Measurements from ENCODE around the gene DPEP2NB.
"Not testable (repeated sequence)": the region's sequence is repeated elsewhere in the genome, so short reads cannot be mapped to it uniquely, and the experiment has no call there.

The DPEP2NB gene

DNA sequence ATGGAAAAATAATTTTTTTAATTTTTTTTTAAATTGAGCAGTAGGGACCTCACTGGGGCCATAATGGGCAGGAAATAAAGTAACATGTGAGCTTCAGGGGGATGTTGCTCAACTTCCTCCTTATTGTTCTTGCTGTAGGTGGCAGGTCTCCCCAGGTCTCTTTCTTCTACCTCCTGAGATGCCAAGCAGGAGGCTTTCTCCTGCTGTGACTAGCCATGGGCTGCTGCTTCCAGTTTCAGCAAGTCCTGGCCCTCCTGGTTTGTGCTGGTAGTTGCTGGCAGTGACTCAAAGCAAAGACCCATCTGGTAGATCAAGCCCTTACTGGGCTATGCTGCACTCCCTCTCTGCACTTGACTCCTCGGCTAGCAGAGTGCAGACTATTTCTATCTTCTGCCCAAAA lies 2.3 kb downstream of the DPEP2NB start:
- no peak for FAIRE-seq
- DNase-seq (ENCODE audit: insufficient read length, low spot score), result no peak
- TF ChIP-seq, protein P1, sequence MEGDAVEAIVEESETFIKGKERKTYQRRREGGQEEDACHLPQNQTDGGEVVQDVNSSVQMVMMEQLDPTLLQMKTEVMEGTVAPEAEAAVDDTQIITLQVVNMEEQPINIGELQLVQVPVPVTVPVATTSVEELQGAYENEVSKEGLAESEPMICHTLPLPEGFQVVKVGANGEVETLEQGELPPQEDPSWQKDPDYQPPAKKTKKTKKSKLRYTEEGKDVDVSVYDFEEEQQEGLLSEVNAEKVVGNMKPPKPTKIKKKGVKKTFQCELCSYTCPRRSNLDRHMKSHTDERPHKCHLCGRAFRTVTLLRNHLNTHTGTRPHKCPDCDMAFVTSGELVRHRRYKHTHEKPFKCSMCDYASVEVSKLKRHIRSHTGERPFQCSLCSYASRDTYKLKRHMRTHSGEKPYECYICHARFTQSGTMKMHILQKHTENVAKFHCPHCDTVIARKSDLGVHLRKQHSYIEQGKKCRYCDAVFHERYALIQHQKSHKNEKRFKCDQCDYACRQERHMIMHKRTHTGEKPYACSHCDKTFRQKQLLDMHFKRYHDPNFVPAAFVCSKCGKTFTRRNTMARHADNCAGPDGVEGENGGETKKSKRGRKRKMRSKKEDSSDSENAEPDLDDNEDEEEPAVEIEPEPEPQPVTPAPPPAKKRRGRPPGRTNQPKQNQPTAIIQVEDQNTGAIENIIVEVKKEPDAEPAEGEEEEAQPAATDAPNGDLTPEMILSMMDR (IDR thresholded peaks at IDR 0.05; ENCODE audit: insufficient read depth, missing control alignments), result no peak

DNA sequence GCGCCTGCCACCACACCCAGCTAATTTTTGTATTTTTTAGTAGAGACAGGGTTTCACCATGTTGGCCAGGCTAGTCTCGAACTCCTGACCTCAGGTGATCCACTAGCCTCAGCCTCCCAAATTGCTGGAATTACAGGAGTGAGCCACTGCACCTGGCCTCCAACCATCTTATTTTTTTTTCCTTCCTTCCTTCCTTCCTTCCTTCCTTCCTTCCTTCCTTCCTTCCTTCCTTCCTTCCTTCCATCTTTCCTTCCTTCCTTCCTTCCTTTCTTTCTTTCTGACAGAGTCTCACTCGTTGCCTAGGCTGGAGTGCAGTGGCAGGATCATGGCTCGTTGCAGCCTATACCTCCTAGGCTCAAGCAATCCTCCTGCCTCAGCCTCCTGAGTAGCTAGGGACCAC lies 5.8 kb downstream of the DPEP2NB start:
- FAIRE-seq; DNase-seq (ENCODE audit: insufficient read length, low spot score): not testable (repeated sequence)

DNA sequence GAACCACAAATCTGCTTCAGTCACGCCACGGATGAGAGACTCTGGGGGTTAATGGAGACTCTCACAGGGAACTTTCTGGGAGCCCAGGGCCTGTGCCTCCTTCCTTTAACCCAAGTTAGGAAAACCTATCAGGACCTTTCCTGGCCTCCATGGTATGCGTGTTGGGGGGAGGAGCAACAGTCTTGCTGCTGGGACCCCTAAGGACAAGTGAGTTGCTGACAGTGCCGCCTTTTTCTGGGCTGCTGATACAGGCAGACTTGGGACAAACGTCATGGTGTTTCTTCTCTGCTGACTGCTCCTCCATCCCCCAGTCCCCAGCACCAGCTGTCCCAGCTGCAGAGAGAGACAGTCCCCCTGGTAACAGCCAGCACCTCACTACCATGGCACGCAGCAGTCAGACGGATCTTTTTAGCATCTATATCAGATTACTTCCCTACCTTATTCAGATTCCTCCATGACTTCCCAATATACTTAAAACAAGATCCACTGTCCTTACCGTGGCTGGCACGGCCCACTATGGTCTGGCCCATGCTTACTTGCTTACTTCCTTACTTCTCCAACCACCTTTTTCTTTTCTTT lies 6.5 kb downstream of the DPEP2NB start:
- TF ChIP-seq, protein P1 (IDR thresholded peaks at IDR 0.05; ENCODE audit: insufficient read depth, missing control alignments), result no peak
- no peak for FAIRE-seq
- no peak for DNase-seq (ENCODE audit: insufficient read length, low spot score)

DNA sequence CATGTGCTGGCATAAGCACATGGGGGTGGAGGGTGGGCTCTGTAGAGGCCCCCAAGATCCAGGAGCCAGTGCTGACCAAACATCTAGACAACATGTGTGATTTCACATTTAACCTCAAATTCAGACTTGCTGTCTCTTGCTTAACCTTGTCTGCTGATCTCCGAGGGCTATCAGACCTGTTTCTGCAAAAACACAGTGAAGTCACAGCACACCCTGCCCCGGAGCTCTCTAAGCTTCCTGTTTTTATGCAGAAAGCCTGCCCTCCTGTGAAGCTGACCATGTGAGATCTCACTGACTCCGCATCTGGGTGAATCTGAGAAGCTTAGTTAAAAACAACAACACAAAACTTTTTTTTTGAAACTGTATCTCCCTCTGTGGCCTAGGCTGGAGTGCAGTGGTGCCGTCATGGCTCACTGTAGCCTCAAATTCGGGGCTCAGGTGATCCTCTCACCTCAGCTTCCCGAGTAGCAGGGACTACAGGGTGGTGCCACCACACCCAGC lies 9.9 kb downstream of the DPEP2NB start:
- DNase-seq (ENCODE audit: insufficient read length, low spot score), result no peak
- TF ChIP-seq, protein P1 (IDR thresholded peaks at IDR 0.05; ENCODE audit: insufficient read depth, missing control alignments), result no peak
- FAIRE-seq, result no peak

DNA sequence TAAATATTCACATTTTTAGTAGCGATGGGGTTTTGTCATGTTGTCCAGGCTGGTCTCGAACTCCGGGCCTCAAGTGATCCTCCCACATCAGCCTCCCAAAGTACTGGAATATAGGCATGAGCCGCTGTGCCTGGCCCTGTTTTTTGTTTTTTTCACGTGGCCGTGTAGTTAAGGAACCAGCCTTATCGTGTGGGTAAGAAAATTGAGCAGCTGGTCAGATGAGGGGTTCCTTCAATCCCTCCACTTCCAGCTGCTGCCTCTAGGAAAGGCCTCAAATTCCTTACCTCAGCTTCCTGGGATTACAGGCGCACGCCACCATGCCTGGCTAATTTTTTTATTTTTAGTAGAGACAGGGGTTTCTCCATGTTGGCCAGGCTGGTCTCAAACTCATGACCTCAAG lies 10.5 kb downstream of the DPEP2NB start:
- FAIRE-seq (no peak), DNase-seq (ENCODE audit: insufficient read length, low spot score) (no peak)
- TF ChIP-seq, protein P1 (IDR thresholded peaks at IDR 0.05; ENCODE audit: insufficient read depth, missing control alignments), result no peak

DNA sequence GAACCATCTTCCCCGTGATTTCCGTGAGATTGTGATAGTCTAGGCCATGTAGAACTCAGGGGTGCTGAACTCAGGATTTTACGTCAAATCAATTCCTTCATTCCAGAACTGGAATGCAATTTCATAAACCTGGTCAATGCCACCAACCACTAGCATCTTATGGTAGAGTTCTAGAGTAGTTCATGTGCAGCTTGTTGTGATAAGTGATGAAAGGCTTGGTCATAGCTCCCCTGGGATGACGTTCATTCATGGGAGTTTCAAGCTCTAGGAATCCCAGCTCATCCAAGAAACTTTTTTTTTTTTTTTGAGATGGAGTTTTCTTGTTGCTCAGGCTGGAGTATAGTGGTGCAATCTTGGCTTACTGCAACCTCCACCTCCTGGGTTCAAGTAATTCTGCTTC lies 12.7 kb downstream of the DPEP2NB start:
- TF ChIP-seq, protein P1 (IDR thresholded peaks at IDR 0.05; ENCODE audit: insufficient read depth, missing control alignments), result no peak
- DNase-seq (ENCODE audit: insufficient read length, low spot score) (no peak), FAIRE-seq (no peak)

DNA sequence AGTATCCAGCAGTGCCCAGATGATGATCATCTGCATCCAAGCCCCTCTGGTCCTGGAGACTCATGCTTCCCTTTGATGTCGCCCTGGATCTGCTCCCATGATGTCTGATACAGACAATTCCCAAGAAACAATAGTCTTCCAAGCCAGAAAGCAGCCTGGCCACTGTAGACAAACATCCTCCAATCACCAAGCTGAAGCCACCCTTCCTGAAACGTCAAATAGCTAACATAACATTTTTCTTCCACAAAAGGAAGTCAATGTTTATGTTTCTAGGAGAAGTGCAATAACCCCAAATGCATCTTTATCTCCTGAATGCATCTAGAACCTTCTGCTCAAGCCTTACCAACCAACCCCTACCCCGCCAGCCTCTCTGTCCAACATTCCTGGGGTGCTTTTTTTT lies 15.3 kb downstream of the DPEP2NB start:
- FAIRE-seq, result no peak
- TF ChIP-seq, protein P1 (IDR thresholded peaks at IDR 0.05; ENCODE audit: insufficient read depth, missing control alignments), result no peak
- DNase-seq (ENCODE audit: insufficient read length, low spot score), result no peak

DNA sequence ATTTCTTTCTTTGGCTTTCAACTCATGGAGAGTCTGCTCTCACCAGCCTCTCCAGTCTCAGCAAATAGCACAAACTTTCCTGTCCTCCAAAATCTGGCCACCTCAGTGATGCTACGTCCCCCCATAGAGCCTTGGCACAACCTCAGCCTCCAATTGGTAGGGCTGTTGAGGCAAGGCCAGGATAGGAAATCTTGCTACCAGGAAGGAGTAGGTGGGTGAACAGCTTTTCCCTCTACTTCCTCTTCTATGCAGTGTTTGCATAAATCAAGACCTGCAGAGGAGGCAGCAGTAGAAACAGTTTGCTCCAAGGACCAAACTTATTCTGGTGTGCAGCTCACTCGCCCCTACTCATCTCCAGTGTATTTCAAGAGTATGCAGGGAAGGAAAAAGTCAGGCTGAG lies 15.7 kb downstream of the DPEP2NB start:
- TF ChIP-seq, protein P1 (IDR thresholded peaks at IDR 0.05; ENCODE audit: insufficient read depth, missing control alignments), result no peak
- no peak for FAIRE-seq
- DNase-seq (ENCODE audit: insufficient read length, low spot score), result no peak

DNA sequence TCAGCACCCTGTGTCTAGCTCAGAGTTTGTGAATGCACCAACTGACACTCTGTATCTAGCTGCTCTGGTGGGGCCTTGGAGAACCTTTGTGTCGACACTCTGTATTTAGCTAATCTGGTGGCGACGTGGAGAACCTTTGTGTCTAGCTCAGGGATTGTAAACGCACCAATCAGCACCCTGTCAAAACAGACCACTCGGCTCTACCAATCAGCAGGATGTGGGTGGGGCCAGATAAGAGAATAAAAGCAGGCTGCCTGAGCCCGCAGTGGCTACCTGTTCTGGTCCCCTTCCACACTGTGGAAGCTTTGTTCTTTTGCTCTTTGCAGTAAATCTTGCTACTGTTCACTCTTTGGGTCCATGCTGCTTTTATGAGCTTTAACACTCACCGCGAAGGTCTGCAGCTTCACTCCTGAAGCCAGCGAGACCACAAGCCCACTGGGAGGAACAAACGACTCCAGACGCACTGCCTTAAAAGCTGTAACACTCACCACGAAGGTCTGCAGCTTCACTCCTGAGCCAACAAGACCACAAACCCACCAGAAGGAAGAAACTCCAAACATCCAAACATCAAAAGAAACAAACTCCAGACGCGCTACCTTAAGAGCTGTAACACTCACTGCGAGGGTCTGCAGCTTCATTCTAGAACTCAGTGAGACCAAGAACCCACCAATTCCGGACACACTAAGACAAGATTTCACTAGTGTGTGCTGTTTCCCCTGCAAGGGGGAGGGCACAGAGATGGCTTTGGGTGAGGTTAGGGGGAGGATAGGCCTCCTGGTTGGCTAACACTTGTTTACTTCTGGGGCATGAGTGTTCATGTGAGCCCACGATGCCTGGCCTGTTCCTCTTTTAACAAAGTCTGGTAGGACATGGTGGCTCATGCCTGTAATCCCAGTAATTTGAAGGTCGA lies 16.7 kb downstream of the DPEP2NB start, which contains the start of gene DPEP2:
TSS of gene DPEP2 (minus strand) at position 706 of the 910 bp plus-strand sequence. CDS start 6,272 bp downstream, outside the sequence.
- not testable (repeated sequence) for DNase-seq (ENCODE audit: insufficient read length, low spot score); FAIRE-seq

DNA sequence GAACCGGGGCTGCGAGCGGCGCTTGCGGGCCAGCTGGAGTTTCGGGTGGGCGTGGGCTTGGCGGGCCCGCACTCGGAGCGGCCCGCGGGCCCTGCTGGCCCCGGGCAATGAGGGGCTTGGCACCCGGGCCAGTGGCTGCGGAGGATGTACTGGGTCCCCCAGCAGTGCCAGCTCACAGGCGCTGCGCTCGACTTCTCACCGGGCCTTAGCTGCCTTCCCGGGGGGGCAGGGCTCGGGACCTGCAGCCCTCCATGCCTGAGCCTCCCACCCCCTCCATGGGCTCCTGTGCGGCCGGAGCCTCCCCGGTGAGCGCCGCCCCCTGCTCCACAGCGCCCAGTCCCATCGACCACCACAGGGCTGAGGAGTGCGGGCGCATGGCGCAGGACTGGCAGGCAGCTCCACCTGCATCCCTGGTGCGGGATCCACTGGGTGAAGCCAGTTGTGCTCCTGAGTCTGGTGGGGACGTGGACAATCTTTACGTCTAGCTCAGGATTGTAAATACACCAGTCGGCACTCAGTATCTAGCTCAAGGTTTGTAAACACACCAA lies 17.4 kb downstream of the DPEP2NB start:
- not testable (repeated sequence) for FAIRE-seq; DNase-seq (ENCODE audit: insufficient read length, low spot score)
